NOMO-1 (cell line): ENCODE results near the gene TIGAR.
A peak's percentile ranks its signal among the peaks of the same experiment; 100 is the strongest.

Source experiments
- DNase-seq, 2 experiments: peaks; one replicate each; lab custom pipeline; 2025; ENCODE audit not compliant: unreplicated experiment in 2 of 2; lab: John Stamatoyannopoulos, UW

Gene TIGAR

DNA sequence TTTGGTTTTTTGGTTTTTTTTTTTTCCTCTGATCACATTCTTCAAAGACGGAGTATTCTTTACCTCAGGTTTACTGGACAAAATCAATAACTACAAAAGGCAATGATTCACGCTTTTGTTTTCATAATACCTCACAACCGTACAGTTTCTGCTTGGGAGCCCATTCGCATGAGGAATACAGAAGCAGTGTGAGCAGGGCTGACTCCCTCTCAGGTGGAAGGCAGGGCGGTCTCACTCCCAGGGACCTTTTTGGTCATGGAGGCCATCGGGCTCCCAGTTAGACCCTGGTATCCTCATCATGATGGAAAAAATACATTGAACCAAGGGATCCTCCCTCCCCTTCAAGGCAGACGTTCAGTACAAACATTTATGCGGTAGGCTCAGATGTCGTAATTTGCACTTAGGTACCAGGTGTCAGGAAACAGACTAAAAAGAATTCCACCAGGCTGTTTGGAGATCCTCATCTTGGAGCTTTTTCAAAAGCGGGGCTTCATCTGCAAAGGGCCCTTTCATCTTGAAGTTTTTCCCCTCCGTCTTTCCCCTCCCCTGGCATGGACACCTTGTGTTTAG lies 19.0 kb upstream of the TIGAR start:
- no peak for DNase-seq

DNA sequence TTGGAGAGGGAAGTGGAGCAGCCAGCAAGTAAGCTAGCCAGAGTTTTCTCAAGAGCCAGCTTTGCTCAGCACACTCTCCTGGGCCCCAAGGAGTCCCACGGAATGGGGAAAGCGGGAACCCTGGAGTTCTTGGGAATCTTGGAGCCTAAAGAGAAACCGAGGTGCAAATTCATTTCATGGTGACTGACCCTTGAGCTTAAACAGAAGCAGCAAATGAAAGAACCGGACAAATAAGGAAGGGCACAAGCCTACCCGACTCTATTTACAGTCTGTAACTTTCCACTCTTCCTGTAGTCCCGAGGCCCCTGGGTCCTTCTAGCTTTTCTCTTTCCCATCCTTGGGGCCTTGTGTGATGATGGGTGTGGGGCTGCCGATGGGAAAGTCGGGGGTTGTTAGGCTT lies 18.1 kb upstream of the TIGAR start:
- DNase-seq: no peak

DNA sequence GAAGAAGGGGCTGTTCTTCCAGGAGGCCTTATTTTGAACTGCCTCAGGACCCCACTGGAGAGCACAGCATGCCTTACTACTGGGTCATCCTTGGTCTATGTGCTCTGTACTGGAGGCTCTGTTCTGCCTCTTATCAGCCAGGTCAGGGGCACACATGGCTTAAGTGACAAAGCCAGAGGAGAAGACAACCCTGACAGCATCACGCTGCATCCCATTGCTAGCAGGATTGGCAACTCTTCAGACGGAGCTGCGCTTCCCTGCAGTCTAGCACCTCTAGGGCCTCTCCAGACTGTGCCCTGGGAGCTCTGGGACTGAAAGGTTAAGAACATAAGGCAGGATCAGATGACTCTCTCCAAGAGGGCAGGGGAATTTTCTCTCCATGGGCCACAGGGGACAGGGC lies 17.3 kb upstream of the TIGAR start:
- DNase-seq: no peak

DNA sequence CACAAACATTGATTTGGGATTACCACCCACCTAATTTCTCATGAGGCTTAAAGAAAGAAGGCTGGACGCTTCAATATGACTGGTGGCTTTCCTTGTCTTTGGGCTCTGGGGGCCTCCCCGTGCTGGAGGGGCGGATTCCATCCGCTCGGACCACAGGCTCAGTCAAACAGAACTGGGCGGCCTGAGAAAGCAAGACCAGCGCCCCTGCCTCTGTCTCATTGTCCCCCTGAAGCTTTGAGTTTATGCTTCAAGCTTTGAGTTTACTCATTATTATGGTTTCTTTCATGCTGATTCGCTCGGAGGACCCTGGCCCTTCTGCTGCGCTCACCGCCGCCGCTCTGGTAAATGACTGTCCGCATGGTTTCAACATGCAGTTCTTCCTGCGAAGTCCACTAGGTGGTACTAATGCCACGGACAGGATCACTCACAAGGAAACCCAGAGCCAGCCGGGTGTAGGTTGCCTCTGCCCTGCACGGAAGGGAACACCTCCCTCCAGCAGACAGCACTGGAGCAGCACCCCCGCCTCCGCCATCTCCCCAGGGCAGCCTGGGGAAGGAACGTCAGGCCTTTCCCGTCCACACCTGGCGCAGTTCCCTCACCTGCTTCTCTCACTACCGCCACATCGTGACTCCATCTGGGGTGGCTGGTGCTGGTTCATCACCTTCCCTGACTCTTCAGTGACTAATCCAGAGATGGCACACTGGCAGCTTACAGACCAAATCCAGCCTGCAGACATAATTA lies 13.2 kb upstream of the TIGAR start:
- peak; percentile 15 to 56 for DNase-seq

DNA sequence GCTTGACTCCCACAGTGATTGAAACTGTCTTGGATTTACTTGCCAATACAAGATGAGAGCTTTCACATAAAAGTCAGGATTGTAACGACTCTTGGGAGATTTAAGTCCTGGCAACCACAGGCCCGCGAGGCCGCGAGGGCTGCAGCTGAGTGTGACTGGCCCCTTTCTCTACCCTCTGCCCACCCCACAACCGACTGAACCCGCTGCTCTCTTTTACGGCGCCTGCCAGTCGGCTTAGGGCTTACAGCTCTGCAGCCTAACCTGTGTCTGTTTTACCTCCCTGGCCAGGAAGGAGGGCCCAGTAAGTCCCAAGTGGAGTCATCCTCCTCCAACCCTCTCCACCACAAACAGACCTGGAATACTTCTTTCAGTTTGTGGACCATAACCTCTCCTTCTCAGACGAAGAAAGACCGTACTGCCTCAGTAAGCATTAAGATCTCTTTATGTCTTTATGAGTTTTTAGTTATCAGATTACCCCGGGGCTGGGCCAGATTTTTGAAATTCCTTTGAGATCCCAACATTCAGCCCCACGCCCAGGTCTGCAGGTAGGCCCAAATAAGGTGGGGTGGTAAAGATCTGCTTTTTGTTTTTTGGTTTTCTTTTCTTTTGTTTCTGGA lies 12.6 kb upstream of the TIGAR start:
- DNase-seq: no peak

DNA sequence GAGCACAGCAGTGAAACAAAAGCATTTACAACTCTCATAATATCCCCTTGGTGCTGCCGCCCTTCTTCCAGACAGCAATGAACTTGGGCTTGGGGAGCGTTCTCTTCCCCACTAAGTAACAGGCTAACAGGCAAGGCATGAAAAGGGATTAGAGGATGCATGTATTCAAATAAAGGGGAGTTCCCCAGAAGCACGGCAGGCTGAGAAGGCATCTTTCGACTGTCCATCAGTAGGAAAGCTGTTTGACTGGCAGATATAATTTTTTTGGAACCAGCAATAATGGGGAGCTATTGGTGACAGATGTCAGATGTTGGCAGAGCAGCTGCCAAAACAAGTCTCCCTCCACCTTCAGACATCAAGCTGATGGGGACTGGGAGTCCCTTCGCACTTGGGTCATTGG lies 9.2 kb upstream of the TIGAR start:
- DNase-seq: no peak

DNA sequence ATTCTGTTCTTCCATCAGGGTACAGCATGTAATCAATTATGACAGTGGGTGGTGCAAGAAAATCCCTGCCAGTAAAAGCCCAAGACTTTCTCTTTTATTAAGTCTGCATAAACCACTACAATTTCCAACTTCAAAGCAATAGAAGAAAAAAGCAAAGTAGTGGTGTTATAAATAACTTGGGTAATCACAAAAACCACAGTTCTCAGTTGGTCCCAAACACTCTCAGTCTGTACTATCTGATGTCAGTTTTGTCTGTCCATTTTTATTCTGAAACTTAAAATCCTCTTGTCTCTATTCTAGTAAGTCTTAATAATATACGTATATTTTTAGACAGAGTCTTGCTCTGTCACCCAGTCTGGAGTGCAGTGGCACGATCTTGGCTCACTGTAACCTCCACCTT lies 8.8 kb upstream of the TIGAR start:
- DNase-seq: no peak

DNA sequence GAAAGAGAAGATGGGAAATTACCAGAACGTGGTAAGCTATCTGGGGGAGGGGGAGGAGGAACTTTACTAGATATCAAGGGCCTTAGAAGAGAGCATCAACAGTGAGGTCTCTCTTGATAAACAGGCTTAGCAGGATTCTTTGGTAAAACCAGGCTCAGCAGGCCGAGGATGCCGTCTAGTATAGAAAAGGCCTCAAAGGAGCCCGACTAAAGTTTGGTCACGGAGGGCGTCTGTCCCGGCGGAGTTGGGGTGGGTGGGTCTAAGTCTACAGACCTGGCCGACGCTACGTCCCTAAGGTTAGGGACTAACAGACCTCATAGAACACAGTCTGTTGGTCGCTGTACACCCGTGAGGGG lies 538 bp upstream of the TIGAR start:
- no peak for DNase-seq

DNA sequence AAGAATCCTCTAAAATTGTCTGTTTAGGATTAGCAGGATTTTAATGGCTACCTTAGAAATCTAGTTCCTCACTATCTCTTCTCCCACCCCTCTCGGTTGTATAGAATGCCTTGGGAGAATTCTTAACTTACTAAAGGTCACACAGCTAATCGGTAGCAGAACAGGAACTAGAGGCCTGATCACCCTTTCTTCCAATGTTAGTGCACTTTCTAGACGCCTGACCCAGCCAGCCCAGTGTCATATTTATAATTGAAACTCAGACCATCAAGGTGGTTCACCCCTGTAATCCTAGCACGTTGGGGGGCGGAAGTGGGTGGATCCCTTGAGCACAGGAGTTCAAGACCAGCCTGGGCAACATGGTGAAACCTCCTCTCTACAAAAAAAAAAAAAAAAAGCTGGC lies 1.7 kb downstream of the TIGAR start:
- no peak for DNase-seq

DNA sequence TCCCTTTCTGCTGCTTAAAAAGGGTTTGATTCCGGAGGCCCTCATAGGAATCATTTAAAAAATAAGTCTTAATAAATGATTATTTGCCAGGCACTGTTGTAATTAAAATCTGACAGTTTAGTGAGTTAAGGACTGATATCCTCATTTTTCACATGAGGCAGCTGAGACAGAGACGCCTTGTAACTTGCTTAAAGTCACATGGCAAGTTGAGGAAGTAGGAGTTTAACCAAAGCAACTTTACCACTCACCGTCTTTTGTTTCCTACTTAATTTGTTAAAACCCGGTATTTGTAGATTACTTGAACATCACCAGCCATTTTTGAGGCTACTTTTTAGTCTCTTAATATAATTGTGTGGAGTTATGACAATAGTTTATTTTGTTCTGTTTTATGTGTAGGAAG lies 2.4 kb downstream of the TIGAR start:
- DNase-seq: peak in 1 of 2 experiments; percentile 17

DNA sequence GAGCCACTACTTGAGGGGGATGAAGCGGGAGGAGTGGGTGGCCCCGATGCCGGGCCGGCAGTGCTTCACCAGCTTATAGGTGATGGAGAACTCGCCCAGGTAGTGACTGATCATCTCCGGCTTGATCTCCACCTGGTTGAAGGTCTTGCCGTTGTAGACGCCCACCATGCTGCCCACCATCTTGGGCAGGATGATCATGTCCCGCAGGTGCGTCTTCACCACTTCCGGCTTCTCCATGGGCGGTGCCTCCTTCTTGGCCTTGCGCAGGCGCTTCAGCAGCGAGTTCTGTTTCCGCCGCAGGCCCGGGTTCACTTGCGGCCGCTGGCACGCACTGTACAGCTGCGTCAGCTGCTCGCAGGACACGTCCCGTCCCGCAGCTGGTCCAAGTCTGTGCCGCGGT lies 3.4 kb downstream of the TIGAR start:
- no peak for DNase-seq

DNA sequence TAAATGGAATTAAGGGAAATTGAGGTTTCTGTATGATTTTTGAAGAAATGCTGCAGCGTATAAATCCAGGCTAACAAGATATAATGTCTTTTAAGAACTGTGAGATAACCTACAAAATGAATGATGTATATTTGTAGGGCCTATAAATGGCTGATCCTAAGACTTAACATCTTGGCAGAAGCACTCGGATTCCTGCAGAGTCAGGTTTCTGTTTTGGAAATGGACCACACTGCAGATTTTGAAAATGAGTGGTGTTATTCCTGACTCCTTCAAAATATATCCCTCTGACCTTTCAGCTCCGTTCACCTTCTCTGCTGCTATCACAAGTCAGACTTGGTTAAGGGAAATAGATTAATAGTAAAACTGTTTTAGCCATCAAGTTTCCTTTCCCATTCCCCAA lies 5.0 kb downstream of the TIGAR start:
- no peak for DNase-seq

DNA sequence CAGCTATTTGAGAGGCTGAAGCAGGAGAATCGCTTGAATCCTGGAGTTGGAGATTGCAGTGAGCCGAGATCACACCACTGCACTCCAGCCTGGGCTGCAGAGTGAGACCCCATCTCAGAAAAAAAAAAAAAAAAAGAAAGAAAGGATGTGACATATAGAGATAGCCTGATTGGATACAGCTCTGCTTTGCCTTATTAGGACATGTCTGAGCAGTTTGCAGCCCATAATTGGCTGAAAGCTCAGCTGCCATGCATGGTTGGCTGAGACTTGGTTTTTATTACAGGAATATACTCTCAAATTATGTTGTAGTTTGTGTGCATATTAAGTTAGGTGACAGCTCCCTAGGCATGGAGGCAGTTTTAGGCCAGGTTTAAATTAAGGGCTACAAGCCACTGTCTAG lies 6.3 kb downstream of the TIGAR start:
- DNase-seq: no peak

DNA sequence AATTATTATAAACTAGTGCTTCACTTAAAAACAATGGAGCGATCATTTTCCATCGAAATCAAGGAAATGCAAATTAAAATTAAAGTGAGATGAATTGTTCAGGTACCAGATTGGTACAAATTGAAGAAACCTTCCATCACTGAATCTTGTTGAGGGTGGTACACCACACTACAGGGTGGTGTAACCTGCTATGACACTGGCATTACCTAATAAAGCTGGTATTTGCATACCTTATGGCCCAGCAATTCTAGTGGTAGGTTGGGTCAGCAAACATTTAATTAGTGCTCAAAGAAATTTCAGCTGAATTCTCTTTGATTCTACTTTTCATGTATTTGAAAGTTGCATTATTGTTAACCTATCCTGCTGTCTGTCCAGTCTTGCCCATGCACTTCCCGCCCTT lies 9.2 kb downstream of the TIGAR start:
- no peak for DNase-seq

DNA sequence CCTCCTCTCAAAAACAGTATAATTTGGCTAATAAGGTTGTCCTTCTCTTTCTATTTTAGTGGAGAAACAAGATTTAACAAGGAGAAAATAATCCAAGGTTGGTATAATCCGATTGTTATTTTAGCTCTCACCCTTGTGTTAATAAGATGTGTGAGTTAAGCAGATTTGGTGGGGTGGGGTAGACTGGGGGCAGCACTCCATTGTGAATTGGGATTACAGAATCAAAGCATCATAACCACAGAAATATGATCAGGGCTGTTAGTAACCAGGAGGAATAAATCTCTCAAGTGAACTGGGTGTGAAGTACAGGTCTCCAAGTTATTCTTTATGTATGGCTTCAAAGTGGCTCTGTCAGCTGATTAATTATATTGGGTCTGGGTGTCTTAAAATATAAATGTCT lies 10.2 kb downstream of the TIGAR start:
- DNase-seq: no peak

DNA sequence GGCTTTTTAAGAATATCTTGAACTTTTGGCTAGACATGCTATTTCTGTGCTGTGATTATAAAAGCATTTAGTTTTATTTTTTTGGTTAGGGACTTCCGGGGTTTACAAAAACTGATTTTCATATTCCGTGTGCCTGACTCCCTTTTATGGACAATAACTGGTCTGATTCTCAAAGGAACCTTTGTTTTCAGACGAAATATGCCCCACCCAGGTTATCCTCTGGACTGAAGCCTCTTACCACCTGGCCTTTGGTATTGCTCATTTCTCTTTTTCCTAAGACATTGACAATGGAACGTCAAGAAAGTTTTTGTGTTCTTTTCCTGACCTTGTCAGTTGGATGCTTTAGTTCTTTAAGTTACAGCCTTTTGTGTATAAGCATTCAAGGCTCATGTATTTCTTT lies 10.8 kb downstream of the TIGAR start:
- no peak for DNase-seq

DNA sequence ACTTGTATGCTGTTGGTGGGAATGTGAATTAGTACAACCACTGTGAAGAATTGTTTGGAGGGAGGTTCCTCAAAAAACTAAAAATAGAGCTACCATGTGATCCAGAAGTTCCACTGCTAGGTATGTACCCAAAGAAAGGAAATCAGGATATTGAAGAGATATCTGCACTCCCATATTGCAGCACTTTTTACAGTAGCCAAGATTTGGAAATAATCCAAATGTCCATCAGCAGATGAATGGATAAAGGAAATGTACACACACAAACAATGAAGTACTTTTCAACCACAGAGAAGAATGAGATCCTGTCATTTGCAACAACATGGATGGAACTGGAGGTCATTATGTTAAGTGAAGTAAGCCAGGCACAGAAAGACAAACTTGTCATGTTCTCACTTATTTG lies 25.9 kb downstream of the TIGAR start:
- DNase-seq: no peak

DNA sequence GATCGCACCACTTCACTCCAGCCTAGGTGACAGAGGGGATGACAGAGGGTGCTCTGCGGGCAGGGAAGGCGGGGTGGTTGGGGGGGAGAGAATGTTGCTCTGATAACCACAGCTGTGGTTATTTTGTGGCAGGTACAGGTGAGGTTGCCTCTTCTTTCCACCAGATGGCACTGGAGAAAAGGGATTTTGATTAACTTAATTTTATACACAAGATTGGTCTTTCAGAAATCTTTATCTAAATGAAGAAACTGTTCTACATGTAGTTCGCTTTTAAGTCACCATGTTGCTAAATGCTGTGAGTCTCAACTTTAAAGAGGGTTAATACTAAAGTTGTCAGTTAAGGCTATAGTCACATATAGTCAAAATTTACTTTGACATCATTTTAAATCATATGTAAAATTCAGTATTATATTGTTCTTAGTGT lies 32.8 kb downstream of the TIGAR start:
- DNase-seq: peak in 1 of 2 experiments; percentile 8

DNA sequence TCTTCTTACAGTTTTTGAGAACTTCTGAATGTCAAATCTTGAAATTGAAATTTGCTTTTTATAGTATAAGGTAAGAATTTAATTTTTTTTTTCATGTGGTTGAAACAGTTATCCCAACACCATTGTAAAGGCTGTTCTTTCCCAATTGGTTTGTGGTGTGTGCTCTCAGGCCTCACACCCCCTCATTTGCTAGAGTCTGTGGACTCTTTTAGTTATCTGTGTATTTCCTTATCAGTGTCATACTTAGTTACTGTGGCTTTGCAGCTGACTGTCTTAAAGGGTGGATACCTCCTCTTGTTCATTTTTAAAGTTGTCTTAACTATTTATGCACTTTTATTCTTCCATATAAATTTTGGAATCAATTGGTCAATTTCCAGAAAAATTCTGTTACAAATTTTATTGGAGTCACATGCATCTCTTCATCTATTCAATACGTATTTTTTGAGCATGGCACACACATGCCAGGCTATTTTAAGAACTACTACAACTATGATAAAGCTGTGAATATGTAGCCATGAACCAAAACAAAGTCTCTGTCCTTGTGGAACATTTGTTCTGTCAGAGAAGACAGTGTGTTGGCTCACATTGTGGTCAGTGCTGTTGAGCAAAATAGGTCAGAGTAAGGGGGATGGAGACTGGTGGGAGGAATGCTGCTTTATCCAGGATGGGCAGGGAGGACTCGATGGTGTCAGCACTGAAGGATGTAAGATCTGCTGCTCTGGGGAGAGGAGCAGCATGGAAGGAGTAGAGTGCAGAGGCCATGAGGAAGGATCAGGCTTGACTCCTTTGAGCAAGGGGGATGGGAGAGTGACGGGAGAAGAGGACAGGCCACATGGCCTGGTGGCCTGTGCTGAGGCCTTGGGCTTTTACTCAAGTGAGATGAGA lies 34.4 kb downstream of the TIGAR start:
- DNase-seq: no peak

DNA sequence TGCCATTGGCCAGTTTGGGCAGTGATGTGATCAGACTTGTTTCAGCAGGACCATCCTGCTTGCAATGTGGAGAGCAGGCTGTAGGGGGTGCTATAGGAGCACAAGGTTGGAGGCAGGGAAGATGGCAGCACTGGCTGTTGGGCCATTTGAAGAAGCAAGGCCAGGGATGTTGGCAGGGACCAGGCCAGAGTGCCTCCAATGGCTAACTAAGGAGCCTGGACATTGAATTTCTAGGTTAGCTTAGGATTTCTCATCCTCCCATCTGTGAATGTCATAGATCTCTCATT lies 35.0 kb downstream of the TIGAR start:
- peak in 1 of 2 experiments; percentile 3 for DNase-seq

DNA sequence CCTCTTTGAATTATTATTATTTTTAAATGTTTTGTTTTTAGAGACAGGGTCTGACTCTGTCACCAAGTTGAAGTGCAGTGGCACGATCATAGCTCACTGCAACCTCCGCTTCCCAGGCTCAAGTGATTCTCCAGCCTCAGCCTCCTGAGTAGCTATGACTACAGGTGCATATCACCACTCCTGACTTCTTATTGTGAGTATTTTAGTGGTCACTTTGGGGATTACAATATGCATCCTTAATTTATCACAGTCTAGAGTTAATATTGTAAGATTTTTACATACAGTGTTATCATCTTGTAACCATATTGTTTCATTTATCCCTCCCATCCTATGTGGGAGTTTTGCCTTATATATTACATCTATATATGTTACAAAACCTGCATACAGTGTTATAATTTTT lies 45.1 kb downstream of the TIGAR start:
- DNase-seq: no peak

DNA sequence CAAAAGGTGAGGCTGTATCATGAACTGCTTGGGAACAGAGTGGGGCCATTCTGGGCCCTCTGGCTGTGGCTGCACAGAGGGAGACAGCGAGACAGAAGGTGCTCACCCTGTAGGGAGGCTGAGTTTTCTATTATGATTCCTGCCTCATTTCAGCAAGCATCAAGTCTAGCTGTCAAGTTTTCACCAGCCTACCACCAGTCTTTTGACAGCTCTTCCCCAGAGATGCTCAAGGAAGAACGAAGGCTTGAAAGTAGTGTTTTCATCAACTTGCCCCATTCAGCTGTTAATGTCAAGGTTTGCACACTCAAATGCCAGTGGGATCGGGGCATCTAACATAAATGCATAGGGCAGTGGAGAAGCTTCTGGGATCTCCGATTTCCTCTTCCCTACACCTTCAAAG lies 48.5 kb downstream of the TIGAR start:
- DNase-seq: no peak
